Measurements from ENCODE around the gene ZDHHC15. TPM values are rescaled to one million over a fixed set of nuclear protein-coding genes. Genes with fewer than 3 reads are reported as not detected.
"Not testable (repeated sequence)": the region's sequence is repeated elsewhere in the genome, so short reads cannot be mapped to it uniquely, and the experiment has no call there.

Gene ZDHHC15
- total RNA-seq, 2 donors from 2014 or later: 0.44 to 0.82 TPM

- Mint-ChIP-seq H3K4me3 (no peak overlapping the region), H3K36me3 (ENCODE audit: insufficient read depth in 2 of 2) (peaks cover 2 to 6% of the 10 kb centered on the region in 2 donors), H3K4me1 (ENCODE audit: low read depth) (no peaks in the 10 kb centered on the region), H3K27me3 (ENCODE audit: low read depth) (no peaks in the 10 kb centered on the region), H3K9me3 (peaks cover 2 to 4% of the 10 kb centered on the region in 2 donors), H3K27ac (no peak overlapping the region)
- ATAC-seq (replicated peaks in 1 of 2) (no peak), DNase-seq (no peak)
Observed at GRCh38 chrX:75365243-75365975, 157.4 kb downstream of the ZDHHC15 start.

DNA sequence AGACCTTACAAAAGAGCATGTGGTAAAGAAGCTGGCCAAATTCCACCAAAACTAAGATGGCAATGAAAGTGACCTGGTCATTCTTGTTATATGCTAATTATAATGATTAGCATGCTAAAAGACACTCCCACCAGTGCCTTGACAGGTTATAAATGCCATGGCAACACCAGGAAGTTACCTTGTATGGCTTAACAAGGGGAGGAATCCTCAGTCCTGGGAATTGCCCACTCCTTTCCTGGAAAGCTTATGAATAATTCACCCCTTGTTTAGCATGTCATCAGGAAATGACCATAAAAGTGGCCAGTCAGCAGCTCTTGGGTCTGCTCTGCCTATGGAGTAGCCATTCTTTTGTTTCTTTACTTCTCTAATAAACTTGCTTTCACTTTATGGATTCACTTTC lies 161.0 kb downstream of the ZDHHC15 start:
- Mint-ChIP-seq H3K27ac (no peak overlapping the region), H3K9me3 (peaks cover 2 to 4% of the 10 kb centered on the region in 2 donors), H3K27me3 (ENCODE audit: low read depth) (peaks cover 17% of the 10 kb centered on the region), H3K4me1 (ENCODE audit: low read depth) (no peaks in the 10 kb centered on the region), H3K36me3 (ENCODE audit: insufficient read depth in 2 of 2) (peaks cover 2 to 6% of the 10 kb centered on the region in 2 donors), H3K4me3 (no peak overlapping the region)
- DNase-seq: no peak
- ATAC-seq (replicated peaks in 1 of 2): no peak

GRCh38 chrX:75348601-75349000 lies 174.2 kb downstream of the ZDHHC15 start:
- Mint-ChIP-seq H3K27me3 (ENCODE audit: low read depth) (peaks cover 18% of the 10 kb centered on the region), H3K36me3 (ENCODE audit: insufficient read depth in 2 of 2) (peaks cover 11 to 14% of the 10 kb centered on the region in 2 donors)

DNA sequence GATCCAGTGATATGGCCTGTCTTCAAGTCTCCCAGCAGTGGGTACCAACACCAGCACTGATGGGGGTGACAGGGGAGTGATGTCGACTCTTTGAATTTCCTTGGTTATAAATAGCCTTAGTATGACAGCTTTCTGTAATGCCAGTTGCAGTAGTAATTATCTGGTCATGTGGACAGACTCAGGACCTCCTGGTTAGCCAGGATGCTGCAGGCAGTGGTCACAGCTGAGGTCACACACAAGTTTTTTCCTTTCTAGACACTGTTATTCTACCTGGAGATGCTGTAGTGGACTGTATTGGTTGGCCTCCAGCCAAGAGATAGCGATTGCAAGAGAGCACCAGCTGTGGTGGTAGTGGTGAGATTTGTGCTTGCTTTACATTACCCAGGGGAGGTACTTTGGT lies 185.3 kb downstream of the ZDHHC15 start:
- H3K27ac Mint-ChIP-seq: no peak overlapping the region
- no peak for ATAC-seq (replicated peaks in 1 of 2)
- H3K4me1 Mint-ChIP-seq (ENCODE audit: low read depth): no peaks in the 10 kb centered on the region
- no peaks in the 10 kb centered on the region for H3K9me3 Mint-ChIP-seq
- peaks cover 3% of the 10 kb centered on the region for H3K27me3 Mint-ChIP-seq (ENCODE audit: low read depth)
- peaks cover 3 to 15% of the 10 kb centered on the region in 2 donors for H3K36me3 Mint-ChIP-seq (ENCODE audit: insufficient read depth in 2 of 2)
- no peak for DNase-seq
- H3K4me3 Mint-ChIP-seq: no peak overlapping the region

More at GRCh38 chrX:75348601-75349000, 174.2 kb downstream of the ZDHHC15 start:
- not testable (repeated sequence) for H3K9me3 Mint-ChIP-seq; DNase-seq; H3K4me3 Mint-ChIP-seq; H3K27ac Mint-ChIP-seq; ATAC-seq (replicated peaks in 1 of 2); H3K4me1 Mint-ChIP-seq (ENCODE audit: low read depth)

DNA sequence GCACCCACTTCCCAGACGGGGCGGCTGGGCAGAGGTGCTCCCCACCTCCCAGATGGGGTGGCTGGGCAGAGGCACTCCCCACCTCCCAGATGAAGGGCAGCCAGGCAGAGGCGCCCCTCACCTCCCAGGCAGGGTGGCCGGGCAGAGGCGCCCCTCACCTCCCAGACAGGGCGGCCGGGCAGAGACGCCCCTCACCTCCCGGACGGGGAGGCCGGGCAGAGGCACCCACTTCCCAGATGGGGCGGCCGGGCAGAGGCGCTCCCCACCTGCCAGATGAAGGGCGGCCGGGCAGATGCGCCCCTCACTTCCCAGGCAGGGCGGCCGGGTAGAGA lies 187.7 kb downstream of the ZDHHC15 start:
- peaks cover 3 to 4% of the 10 kb centered on the region in 2 donors for H3K9me3 Mint-ChIP-seq
- H3K4me3 Mint-ChIP-seq: no peak overlapping the region
- H3K4me1 Mint-ChIP-seq (ENCODE audit: low read depth): no peaks in the 10 kb centered on the region
- peaks cover 6% of the 10 kb centered on the region for H3K27me3 Mint-ChIP-seq (ENCODE audit: low read depth)
- H3K27ac Mint-ChIP-seq: no peak overlapping the region
- DNase-seq (no peak), ATAC-seq (replicated peaks in 1 of 2) (no peak)
- peaks cover 15 to 37% of the 10 kb centered on the region in 2 donors for H3K36me3 Mint-ChIP-seq (ENCODE audit: insufficient read depth in 2 of 2)

- peaks cover 15 to 41% of the 10 kb centered on the region in 2 donors for H3K36me3 Mint-ChIP-seq (ENCODE audit: insufficient read depth in 2 of 2)
- not testable (repeated sequence) for H3K4me3 Mint-ChIP-seq; H3K27ac Mint-ChIP-seq; H3K27me3 Mint-ChIP-seq (ENCODE audit: low read depth); DNase-seq; ATAC-seq (replicated peaks in 1 of 2); H3K4me1 Mint-ChIP-seq (ENCODE audit: low read depth); H3K9me3 Mint-ChIP-seq
Observed at GRCh38 chrX:75334407-75335126, 188.3 kb downstream of the ZDHHC15 start.

- Mint-ChIP-seq H3K36me3 (ENCODE audit: insufficient read depth in 2 of 2) (peaks cover 28 to 58% of the 10 kb centered on the region in 2 donors), H3K9me3 (peaks cover 6 to 7% of the 10 kb centered on the region in 2 donors), H3K4me1 (ENCODE audit: low read depth) (no peaks in the 10 kb centered on the region), H3K4me3 (no peak overlapping the region), H3K27me3 (ENCODE audit: low read depth) (peaks cover 5% of the 10 kb centered on the region), H3K27ac (no peak overlapping the region)
- ATAC-seq (replicated peaks in 1 of 2): no peak
- no peak for DNase-seq
Observed at GRCh38 chrX:75327607-75328006, 195.2 kb downstream of the ZDHHC15 start.

Other genes with a start within 250 kb of the ZDHHC15 start
- 10 to 100 TPM; 24.9 to 36.4 TPM for gene UPRT, start 249.0 kb downstream of the ZDHHC15 start, total RNA-seq

All from activated T-cell treated with anti-CD3 and anti-CD28 coated beads, Interleukin-2, amount 50 U/mL, for 72 hours (primary cell).